LoVo (cell line): ENCODE data around the gene BGN.
A peak's percentile ranks its signal among the peaks of the same experiment; 100 is the strongest.

ENCODE experiments used
- DNase-seq: peaks from one replicate; pipeline ENCODE4 v3.0.0-alpha.2; 2016; ENCODE audit warnings: low spot score

Gene BGN

DNA sequence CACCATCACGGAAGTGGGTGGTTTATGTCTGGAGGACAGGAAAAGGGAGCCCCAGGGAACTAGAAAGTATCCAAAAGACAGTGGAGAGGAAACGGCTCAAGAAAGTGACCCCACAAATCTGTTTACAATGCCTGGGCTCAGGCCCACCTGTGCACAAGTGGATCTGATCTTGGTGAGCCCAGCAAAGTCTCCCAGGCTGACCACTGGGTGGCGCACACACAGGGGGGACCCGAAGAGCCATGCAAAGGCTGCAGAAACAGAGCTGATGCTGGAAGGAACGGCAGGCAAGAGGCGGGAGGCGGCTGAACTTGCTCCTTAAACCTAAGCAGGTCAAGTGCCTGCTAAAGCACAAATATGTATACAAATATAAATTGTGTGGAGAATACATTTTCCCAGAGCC is 34.0 kb upstream of the BGN start:
- no peak for DNase-seq

DNA sequence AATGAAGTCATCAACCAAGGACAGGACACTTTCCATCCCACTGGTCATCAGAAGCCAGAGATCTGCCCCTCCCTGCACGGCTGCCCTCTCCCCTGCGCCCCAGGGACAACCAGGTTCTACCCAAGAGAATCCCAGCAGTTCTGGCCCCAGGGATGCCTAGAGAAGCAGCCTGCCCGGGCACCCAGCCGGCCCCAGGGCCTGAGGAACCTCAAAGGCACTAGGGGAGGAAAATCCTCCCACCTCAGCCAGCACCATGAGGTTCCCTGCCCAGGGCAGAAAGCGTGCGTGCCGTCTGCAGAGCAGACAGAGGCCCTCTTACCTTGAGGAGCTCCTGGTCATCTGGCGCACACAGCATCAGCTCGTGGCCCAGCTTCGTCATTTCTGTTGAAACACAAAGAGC is 32.5 kb upstream of the BGN start:
- DNase-seq = no peak

- DNase-seq = no peak
Observed at GRCh38 chrX:153463031-153463430, 31.7 kb upstream of the BGN start.

- DNase-seq = no peak
Observed at GRCh38 chrX:153463556-153463955, 31.2 kb upstream of the BGN start.

GRCh38 chrX:153464116-153464515 is 30.7 kb upstream of the BGN start:
- no peak for DNase-seq

DNA sequence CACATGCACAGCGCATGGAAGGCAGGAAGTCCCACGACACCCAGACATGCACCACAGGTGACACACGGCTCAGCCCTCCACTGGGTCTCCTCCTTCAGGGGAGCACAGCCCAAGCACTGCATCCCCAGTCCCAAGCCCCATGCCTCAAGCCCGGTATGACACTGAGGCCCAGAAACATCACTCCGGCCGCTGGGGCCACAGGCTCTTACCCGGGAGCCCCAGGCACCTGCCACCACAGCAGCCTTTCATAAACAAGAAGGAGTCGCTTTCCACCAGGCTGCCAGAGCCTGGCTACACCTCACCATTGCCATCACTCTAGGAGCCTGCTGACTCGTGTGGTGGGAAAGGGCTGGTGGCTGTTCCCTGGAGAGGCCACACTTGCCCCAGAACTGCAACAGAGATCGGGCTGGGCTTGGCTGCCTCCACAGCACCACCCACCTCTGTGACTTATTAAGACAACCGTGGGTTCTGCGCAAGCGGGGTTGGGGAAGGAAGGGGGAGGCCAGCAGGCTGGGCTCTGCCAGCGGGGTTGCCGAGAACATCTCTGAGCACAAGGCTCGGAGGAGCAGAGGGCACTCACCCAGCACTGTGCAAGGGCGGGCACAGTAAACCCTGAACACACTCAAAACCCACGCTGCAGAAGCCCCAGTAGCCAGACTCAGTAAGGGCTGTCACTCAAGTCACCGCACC is 28.9 kb upstream of the BGN start:
- no peak for DNase-seq

- no peak for DNase-seq
Observed at GRCh38 chrX:153468008-153468580, 26.7 kb upstream of the BGN start.

DNA sequence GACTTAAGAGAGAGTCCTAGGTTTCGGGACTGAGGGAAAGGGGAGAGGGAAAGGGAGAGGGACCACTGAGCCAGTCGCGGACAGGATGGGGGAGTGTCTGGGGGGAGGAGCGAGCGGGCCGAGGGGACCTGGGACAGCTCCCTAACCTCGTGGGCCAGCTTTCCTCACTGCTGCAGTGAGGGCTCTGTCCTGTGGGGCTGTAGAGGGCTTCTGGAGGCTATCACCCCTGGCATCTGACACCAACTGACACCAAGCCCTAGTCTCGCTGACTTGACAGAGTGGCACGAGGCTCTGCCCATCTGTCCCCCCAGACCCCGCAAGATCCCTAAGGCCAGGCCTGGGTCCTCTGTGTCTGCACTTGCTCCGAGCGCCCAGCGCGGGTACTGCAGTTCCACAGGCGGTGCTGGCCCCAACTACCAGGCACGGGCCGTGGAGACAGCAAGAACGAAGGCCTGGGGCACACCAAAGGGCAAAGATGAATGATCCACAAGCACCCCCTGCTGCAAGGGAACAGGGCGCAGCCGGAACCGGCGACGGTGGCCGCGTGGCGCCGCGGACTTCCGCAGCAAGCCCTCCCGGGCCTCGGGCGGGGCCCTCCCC is 24.9 kb upstream of the BGN start:
- DNase-seq = peak; percentile 4

GRCh38 chrX:153470411-153471363 is 24.1 kb upstream of the BGN start, which contains the start of gene HAUS7:
HAUS7 (minus strand) TSS chrX:153470576; CDS start chrX:153470557, 19 bp downstream.
- peak; percentile 79 for DNase-seq

- no peak for DNase-seq
Observed at GRCh38 chrX:153471663-153472280, 23.0 kb upstream of the BGN start.

DNA sequence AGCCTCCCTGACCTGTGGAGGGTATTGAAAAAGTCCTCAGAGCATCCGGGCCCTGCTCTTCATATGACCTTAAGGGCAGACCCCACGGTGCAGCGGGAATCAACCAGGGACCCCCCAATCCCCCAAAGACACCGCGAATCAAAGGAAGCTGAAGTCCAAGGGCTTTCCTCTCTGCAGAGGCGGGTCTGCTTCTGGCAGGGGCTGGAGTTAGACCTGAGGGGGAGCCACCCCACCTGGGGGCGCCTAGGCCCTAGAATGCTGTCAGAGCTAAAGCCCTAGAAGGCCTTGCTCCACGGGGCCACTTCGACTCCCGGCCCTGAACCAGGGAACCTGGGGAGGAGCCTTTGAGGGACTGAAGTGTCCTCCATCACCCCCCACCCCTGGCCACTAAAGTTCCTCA is 21.7 kb upstream of the BGN start:
- no peak for DNase-seq

GRCh38 chrX:153474266-153474665 is 20.5 kb upstream of the BGN start:
- DNase-seq = no peak

DNA sequence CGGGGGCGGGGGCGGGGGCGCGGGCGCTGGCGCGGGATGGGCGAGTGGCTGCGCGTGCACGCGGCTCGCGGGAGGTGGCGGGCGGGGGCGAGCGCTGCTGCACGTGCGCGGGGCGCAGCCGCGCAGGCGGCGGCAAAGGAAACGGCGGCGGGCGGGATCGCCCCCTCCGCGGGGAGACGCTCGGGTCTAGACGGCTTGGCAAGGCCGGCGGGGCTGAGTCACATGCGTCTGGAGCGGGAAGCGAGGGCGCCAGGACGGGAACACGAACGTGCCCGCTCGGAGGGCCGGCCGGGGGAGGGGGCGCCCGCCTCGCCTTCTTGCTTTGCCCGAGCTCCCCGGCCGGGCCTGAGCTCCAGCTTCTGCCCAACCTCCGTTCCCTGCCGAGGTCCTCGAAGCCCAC is 20.1 kb upstream of the BGN start:
- DNase-seq = no peak

DNA sequence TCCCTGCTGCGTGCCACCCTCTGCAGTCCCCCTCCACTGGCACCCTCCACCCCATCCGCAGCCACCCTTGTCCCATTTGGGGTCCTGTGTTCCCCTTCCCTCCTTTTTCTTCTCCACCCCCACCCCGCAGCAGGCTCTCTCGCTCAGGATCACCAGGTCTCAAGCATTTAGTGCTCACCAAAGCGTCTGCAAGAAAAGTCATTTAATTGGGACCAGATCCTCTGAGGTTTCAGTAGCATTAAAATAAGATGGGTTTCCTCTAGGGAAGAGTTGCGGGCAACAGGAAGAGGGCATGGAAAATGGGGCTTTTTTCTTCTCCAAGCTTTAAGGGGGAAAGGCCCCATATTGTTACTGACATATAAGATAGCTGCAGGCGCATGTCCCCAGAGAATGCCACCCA is 19.5 kb upstream of the BGN start:
- no peak for DNase-seq

DNA sequence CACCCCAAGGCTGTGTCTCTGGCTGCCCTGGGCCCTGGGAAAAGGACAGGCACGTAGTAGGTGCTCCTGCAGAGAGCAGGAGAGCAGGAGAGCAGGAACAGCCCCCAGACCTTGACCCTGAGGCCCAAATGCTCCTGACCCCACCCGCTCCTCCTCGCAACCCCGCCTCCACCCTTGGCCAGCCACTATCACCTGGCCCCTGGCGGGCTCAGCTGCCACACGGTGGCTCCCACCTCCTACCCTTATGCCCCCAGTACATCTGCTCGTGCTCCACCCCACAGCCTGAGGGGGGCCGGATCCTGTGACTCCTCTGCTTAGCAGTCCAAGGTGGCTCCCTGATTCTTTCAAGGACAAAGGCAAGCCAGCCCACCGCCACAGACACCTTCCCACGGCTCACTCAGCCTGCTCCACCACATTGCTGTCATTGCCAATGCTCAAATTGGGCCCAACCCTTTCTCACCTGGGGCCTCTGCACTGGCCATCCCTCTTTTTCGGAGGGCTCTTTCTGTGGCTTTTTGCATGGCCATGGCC is 19.0 kb upstream of the BGN start:
- no peak for DNase-seq

DNA sequence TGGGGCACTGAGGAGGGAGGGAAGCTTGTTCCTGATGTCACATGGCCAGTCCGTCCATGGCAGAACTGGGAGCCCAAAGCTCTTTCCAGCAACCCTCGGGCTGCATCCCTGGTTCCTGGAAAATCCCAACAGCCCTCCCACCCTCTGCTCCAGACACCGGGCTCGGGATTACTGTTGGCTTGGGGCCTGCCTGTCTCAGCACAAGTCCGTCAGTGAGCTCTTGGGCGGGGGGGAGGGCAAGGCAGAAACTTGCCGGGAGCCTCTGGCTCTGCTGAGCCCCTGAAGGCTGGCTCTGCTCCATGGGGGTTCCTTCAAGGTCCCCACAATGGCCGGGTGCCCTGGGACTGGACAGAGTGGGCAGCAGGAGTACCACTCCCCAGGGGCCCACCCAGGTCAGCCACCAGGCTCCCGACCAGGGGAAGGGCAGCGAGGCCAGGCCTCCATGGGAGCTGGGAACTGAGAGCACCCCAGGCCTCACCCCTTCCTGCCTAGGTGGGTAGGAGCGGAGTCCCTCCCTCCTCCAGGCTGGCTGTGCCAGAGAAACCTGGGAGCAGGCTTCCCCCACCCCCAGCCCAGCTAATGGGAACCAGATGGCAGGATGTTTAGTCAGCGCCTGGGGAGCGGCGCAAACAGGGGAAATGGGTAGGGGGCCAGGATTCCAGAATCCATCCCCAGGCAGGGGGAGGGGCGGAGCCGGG is 18.0 kb upstream of the BGN start:
- no peak for DNase-seq

DNA sequence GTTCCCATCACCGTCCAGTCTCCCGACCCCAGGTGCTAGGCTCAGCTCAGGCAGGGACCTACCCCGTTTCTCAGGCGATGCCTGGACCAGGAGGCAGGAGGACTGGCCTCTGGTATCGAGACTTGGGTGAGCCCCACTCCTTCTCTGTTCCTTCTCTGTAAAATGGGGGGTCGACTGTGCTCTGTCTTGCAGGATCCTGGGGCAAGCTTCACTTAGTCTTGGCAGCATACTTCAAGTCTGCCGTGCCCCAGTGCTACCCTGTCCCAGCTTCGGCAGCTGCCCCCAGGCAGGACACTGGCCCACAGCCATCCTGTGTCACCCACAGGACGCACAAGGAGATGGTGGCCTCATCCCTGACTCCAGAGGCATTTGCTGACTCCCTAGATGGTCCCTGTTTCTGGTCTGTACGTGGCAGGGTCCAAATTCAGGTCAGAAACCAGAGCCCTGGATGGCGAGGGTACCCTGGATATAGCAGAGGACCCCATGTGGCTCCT is 17.4 kb upstream of the BGN start:
- no peak for DNase-seq

GRCh38 chrX:153477901-153478300 is 16.9 kb upstream of the BGN start:
- DNase-seq = no peak

DNA sequence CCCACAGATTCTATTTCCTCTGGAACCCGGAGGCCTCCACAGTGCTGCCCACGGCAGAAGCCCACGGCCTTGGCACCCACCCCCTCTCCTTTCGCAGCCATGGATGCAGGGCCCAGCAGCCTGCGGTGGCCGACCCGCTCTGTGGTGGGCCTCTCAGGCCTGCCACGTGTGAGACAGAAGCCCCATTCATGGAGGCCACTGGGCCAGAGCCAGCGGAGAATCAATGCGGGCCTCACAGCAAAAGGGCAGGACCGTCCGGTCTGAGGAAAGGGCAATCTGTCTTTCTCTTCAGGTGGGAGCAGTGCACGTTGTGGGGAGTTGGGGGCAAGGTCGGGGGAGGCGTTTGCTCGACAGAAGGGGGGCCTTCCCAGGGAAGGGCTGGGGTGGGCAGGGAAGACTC is 16.0 kb upstream of the BGN start:
- no peak for DNase-seq

- DNase-seq = no peak
Observed at GRCh38 chrX:153481043-153481442, 13.7 kb upstream of the BGN start.
